Gastroesophageal sphincter (tissue), 4 donors: ENCODE data around the gene ERBB2. TPM values are rescaled to one million over a fixed set of nuclear protein-coding genes. Genes with fewer than 3 reads are reported as not detected.

Experiments used
- ATAC-seq: fragments of 150-250 bp; one replicate; pipeline ENCODE4 v1.9.1; 2016; ENCODE audit warnings: mild to moderate bottlenecking, moderate library complexity
- H3K27ac ChIP-seq, 4 donors: fragments of 200-600 bp; sonication (generic) in 3 of 4; 1 replicate in 3 of 4; 2 replicates in 1 of 4; pipeline ENCODE4 v1.5.1; 2016 to 2019
- H3K27me3 ChIP-seq: fragments of 200-600 bp; sonication (generic); one replicate; pipeline ENCODE4 v1.5.1; 2019
- H3K36me3 ChIP-seq, 2 donors: fragments of 200-600 bp; sonication (generic); one replicate each; pipeline ENCODE4 v1.5.1; 2019; ENCODE audit warnings: control low read depth in 1 of 2
- H3K4me1 ChIP-seq, 3 donors: fragments of 200-600 bp; sonication (generic); 1 replicate in 2 of 3; 2 replicates in 1 of 3; pipeline ENCODE4 v1.5.1; 2016 to 2019; ENCODE audit warnings: control low read depth in 2 of 3
- H3K4me3 ChIP-seq, 2 donors: fragments of 200-600 bp; sonication (generic); one replicate each; pipeline ENCODE4 v1.5.1; 2019; ENCODE audit warnings: mild to moderate bottlenecking in 1 of 2, moderate library complexity in 1 of 2
- H3K9me3 ChIP-seq, 3 donors: fragments of 200-600 bp; sonication (generic); one replicate each; pipeline ENCODE4 v1.5.1; 2017 to 2019; ENCODE audit warnings: control low read depth in 2 of 3
- CTCF ChIP-seq, 4 experiments: fragments of 200-600 bp in 2 of 4; fragments of 450-650 bp in 2 of 4; sonication (generic) in 1 of 4; IDR thresholded peaks; one replicate each; pipeline ENCODE4 v1.5.1; 2017 to 2019; ENCODE audit warnings: antibody characterized with exemption in 4 of 4, mild to moderate bottlenecking in 2 of 4, moderate library complexity in 2 of 4
- EP300 ChIP-seq: sonication (generic); formaldehyde crosslinking; IDR thresholded peaks from one replicate; pipeline ENCODE4 v1.6.1; 2017; ENCODE audit warnings: antibody characterized with exemption, mild to moderate bottlenecking
- POLR2A ChIP-seq, 2 donors: fragments of 450-650 bp; IDR thresholded peaks; one replicate each; pipeline ENCODE4 v1.6.1; 2017; ENCODE audit warnings: antibody characterized with exemption in 2 of 2, mild to moderate bottlenecking in 2 of 2, moderate library complexity in 1 of 2
- POLR2AphosphoS5 ChIP-seq: sonication (generic); formaldehyde crosslinking; IDR thresholded peaks from one replicate; pipeline ENCODE4 v1.6.1; 2017; ENCODE audit warnings: antibody characterized with exemption
- WGBS, 2 donors: methylation state at CpG; one replicate each; pipeline ENCODE4 v1.1.5; 2018; ENCODE audit warnings: low coverage in 1 of 2; 5-methylcytosine and 5-hydroxymethylcytosine counted together
- total RNA-seq, 4 donors: library from RNA; depleted of rRNA; stranded (reverse); fragments of >200 nt; gene quantifications; one replicate each; pipeline ENCODE4 v1.1.0, GENCODE V29; 2016

ERBB2 gene
- total RNA-seq, 4 donors from 2014 or later, result 43.3 to 60.8 (median 48.2) TPM

- Histone ChIP-seq H3K4me3 (no peak overlapping the region), H3K27ac (no peak overlapping the region), H3K4me1 (no peaks in the 10 kb centered on the region), H3K9me3 (no peaks in the 10 kb centered on the region), H3K27me3 (no peaks in the 10 kb centered on the region), H3K36me3 (peaks cover 0 to 99% of the 10 kb centered on the region in 2 donors)
- TF ChIP-seq CTCF (IDR thresholded peaks at IDR 0.05) (no peak), EP300 (no peak), POLR2AphosphoS5 (no peak), POLR2A (IDR thresholded peaks at IDR 0.05) (no peak)
- 100% methylated on average over 1 of the region's 15 CpGs; no CpG with 5 or more reads in 1 of the 2 donors for WGBS, 2 donors
- ATAC-seq, result no peak
These were observed 16.4 kb downstream of the ERBB2 start for GRCh38 chr17:39716073-39716818.

GRCh38 chr17:39716879-39717536 lies 17.1 kb downstream of the ERBB2 start:
- Histone ChIP-seq H3K36me3 (peaks cover 0 to 99% of the 10 kb centered on the region in 2 donors), H3K4me3 (no peak overlapping the region), H3K27me3 (no peaks in the 10 kb centered on the region), H3K9me3 (no peaks in the 10 kb centered on the region), H3K4me1 (no peaks in the 10 kb centered on the region), H3K27ac (no peak overlapping the region)
- WGBS, 2 donors, result 68 to 77% methylated on average over 3 to 5 of the region's 11 CpGs
- TF ChIP-seq POLR2A (IDR thresholded peaks at IDR 0.05) (no peak), EP300 (no peak), POLR2AphosphoS5 (no peak), CTCF (IDR thresholded peaks at IDR 0.05) (no peak)
- ATAC-seq, result no peak

GRCh38 chr17:39717660-39718059 lies 17.8 kb downstream of the ERBB2 start:
- Histone ChIP-seq H3K36me3 (peaks cover 0 to 97% of the 10 kb centered on the region in 2 donors), H3K27ac (no peak overlapping the region), H3K27me3 (no peaks in the 10 kb centered on the region), H3K9me3 (no peaks in the 10 kb centered on the region), H3K4me1 (no peaks in the 10 kb centered on the region), H3K4me3 (no peak overlapping the region)
- TF ChIP-seq POLR2A (IDR thresholded peaks at IDR 0.05) (no peak), POLR2AphosphoS5 (no peak), CTCF (IDR thresholded peaks at IDR 0.05) (no peak), EP300 (no peak)
- 70 to 78% methylated on average over 6 of the region's 6 CpGs for WGBS, 2 donors
- ATAC-seq, result no peak

- H3K4me3 ChIP-seq, result no peak overlapping the region
- H3K9me3 ChIP-seq, result no peaks in the 10 kb centered on the region
- no peak for ATAC-seq
- H3K4me1 ChIP-seq, result no peaks in the 10 kb centered on the region
- no peaks in the 10 kb centered on the region for H3K27me3 ChIP-seq
- TF ChIP-seq CTCF (IDR thresholded peaks at IDR 0.05) (no peak), POLR2AphosphoS5 (no peak), POLR2A (IDR thresholded peaks at IDR 0.05) (no peak), EP300 (no peak)
- H3K27ac ChIP-seq, result no peak overlapping the region
- H3K36me3 ChIP-seq, result peaks cover 0 to 94% of the 10 kb centered on the region in 2 donors
- 80 to 84% methylated on average over 2 of the region's 7 CpGs for WGBS, 2 donors
These were observed 19.9 kb downstream of the ERBB2 start for GRCh38 chr17:39719563-39720355.
